ENCODE data around the gene CCNA2. TPM values are rescaled to one million over a fixed set of nuclear protein-coding genes. Genes with fewer than 3 reads are reported as not detected.

The CCNA2 gene
- polyA plus RNA-seq, 3 donors from 2014 or later, result 0.80 to 0.91 TPM; not detected in 1

- no peaks in the 10 kb centered on the region for H3K36me3 Mint-ChIP-seq
- peaks cover 0 to 16% (median 0%) of the 10 kb centered on the region in 6 donors for H3K9me3 Mint-ChIP-seq
- H3K27ac Mint-ChIP-seq, result no peak overlapping the region
- no peak overlapping the region for H3K4me3 Mint-ChIP-seq
- DNase-seq, result no peak
- no peaks in the 10 kb centered on the region for H3K4me1 Mint-ChIP-seq
- H3K27me3 Mint-ChIP-seq (ENCODE audit: low read depth in 3 of 3), result peaks cover 10 to 17% (median 17%) of the 10 kb centered on the region in 3 donors
Measured at GRCh38 chr4:121783210-121783609, 40.5 kb downstream of the CCNA2 start.

- no peak overlapping the region for H3K4me3 Mint-ChIP-seq
- no peak overlapping the region for H3K27ac Mint-ChIP-seq
- H3K36me3 Mint-ChIP-seq, result no peaks in the 10 kb centered on the region
- no peak for DNase-seq
- peaks cover 6 to 14% (median 8%) of the 10 kb centered on the region in 3 donors for H3K27me3 Mint-ChIP-seq (ENCODE audit: low read depth in 3 of 3)
- peaks cover 0 to 6% (median 0%) of the 10 kb centered on the region in 6 donors for H3K9me3 Mint-ChIP-seq
- H3K4me1 Mint-ChIP-seq, result no peaks in the 10 kb centered on the region
Measured at GRCh38 chr4:121778991-121779628, 44.6 kb downstream of the CCNA2 start.

GRCh38 chr4:121777625-121778024 is 46.1 kb downstream of the CCNA2 start:
- no peak for DNase-seq
- H3K9me3 Mint-ChIP-seq, result no peaks in the 10 kb centered on the region
- peaks cover 4 to 14% (median 7%) of the 10 kb centered on the region in 3 donors for H3K27me3 Mint-ChIP-seq (ENCODE audit: low read depth in 3 of 3)
- H3K4me3 Mint-ChIP-seq, result no peak overlapping the region
- no peak overlapping the region for H3K27ac Mint-ChIP-seq
- H3K4me1 Mint-ChIP-seq, result no peaks in the 10 kb centered on the region
- no peaks in the 10 kb centered on the region for H3K36me3 Mint-ChIP-seq

GRCh38 chr4:121776610-121777401 is 46.9 kb downstream of the CCNA2 start:
- no peaks in the 10 kb centered on the region for H3K4me1 Mint-ChIP-seq
- no peak overlapping the region for H3K27ac Mint-ChIP-seq
- no peak for DNase-seq
- no peak overlapping the region for H3K4me3 Mint-ChIP-seq
- H3K36me3 Mint-ChIP-seq, result no peaks in the 10 kb centered on the region
- H3K27me3 Mint-ChIP-seq (ENCODE audit: low read depth in 3 of 3), result peaks cover 4 to 14% (median 7%) of the 10 kb centered on the region in 3 donors
- no peaks in the 10 kb centered on the region for H3K9me3 Mint-ChIP-seq

GRCh38 chr4:121773883-121774282 is 49.8 kb downstream of the CCNA2 start:
- Mint-ChIP-seq H3K36me3 (no peaks in the 10 kb centered on the region), H3K27ac (no peak overlapping the region), H3K9me3 (no peaks in the 10 kb centered on the region), H3K4me3 (no peak overlapping the region), H3K27me3 (ENCODE audit: low read depth in 3 of 3) (peaks cover 5 to 11% (median 5%) of the 10 kb centered on the region in 3 donors), H3K4me1 (no peaks in the 10 kb centered on the region)
- no peak for DNase-seq

- H3K36me3 Mint-ChIP-seq, result no peaks in the 10 kb centered on the region
Measured at GRCh38 chr4:121771869-121772268, 51.8 kb downstream of the CCNA2 start.

GRCh38 chr4:121769341-121769740 is 54.3 kb downstream of the CCNA2 start:
- DNase-seq, result no peak
- no peaks in the 10 kb centered on the region for H3K36me3 Mint-ChIP-seq
- no peak overlapping the region for H3K27ac Mint-ChIP-seq
- peaks cover 11 to 15% (median 12%) of the 10 kb centered on the region in 3 donors for H3K27me3 Mint-ChIP-seq (ENCODE audit: low read depth in 3 of 3)
- peaks cover 0 to 3% of the 10 kb centered on the region in 2 donors for H3K4me1 Mint-ChIP-seq
- no peak overlapping the region for H3K4me3 Mint-ChIP-seq
- H3K9me3 Mint-ChIP-seq, result no peaks in the 10 kb centered on the region

More at GRCh38 chr4:121771869-121772268, 51.8 kb downstream of the CCNA2 start:
- peaks cover 3 to 13% (median 5%) of the 10 kb centered on the region in 3 donors for H3K27me3 Mint-ChIP-seq (ENCODE audit: low read depth in 3 of 3)
- H3K27ac Mint-ChIP-seq, result no peak overlapping the region
- no peak for DNase-seq
- no peaks in the 10 kb centered on the region for H3K4me1 Mint-ChIP-seq
- H3K4me3 Mint-ChIP-seq, result no peak overlapping the region
- no peaks in the 10 kb centered on the region for H3K9me3 Mint-ChIP-seq

GRCh38 chr4:121767166-121767565 is 56.5 kb downstream of the CCNA2 start:
- Mint-ChIP-seq H3K4me3 (no peak overlapping the region), H3K27ac (no peak overlapping the region), H3K9me3 (no peaks in the 10 kb centered on the region), H3K4me1 (peaks cover 0 to 3% of the 10 kb centered on the region in 2 donors), H3K27me3 (ENCODE audit: low read depth in 3 of 3) (peaks cover 18 to 21% (median 21%) of the 10 kb centered on the region in 3 donors), H3K36me3 (no peaks in the 10 kb centered on the region)
- DNase-seq, result no peak

Other genes with a start within 250 kb of the CCNA2 start
- 100 to 1,000 TPM in 1 of 3 donors, 10 to 100 TPM in 2; 27.7 to 104 (median 64.9) TPM for gene ANXA5, start 126.9 kb downstream of the CCNA2 start, polyA plus RNA-seq
- not detected for gene SMIM43, start 58.7 kb downstream of the CCNA2 start, polyA plus RNA-seq
- gene EXOSC9, start 22.6 kb downstream of the CCNA2 start, polyA plus RNA-seq, result 10 to 100 TPM; 26.1 to 39.3 (median 26.7) TPM
- gene BBS7, start 46.6 kb upstream of the CCNA2 start, polyA plus RNA-seq, result 10 to 100 TPM in 1 of 3 donors, 1 to 10 TPM in 2; 6.5 to 10.2 (median 9.0) TPM
- gene TRPC3, start 128.2 kb upstream of the CCNA2 start, polyA plus RNA-seq, result under 1 TPM in 2 of 3 donors, not detected in 1; 0.08 to 0.15 TPM